Hepatocyte (in vitro differentiated cells): ENCODE results near the gene ITFG1.

Experiments
- EZH2 ChIP-seq: fragments of 200-600 bp; sonication (generic); IDR thresholded peaks from 2 replicates; pipeline ENCODE4 v1.6.1; 2016; ENCODE audit warnings: antibody characterized with exemption, mild to moderate bottlenecking, borderline replicate concordance
- EZH2phosphoT487 ChIP-seq: fragments of 200-600 bp; sonication (generic); IDR thresholded peaks from one replicate; pipeline ENCODE4 v1.6.1; 2018; ENCODE audit warnings: antibody characterized with exemption, mild to moderate bottlenecking, low read depth, moderate library complexity; ENCODE audit not compliant: unreplicated experiment, severe bottlenecking
- TF ChIP-seq, protein P1 (sequence below): fragments of 200-600 bp; sonication (generic); IDR thresholded peaks from 2 replicates; pipeline ENCODE4 v1.5.1; 2016; ENCODE audit warnings: antibody characterized with exemption, mild to moderate bottlenecking; ENCODE audit not compliant: poor library complexity

DNA sequence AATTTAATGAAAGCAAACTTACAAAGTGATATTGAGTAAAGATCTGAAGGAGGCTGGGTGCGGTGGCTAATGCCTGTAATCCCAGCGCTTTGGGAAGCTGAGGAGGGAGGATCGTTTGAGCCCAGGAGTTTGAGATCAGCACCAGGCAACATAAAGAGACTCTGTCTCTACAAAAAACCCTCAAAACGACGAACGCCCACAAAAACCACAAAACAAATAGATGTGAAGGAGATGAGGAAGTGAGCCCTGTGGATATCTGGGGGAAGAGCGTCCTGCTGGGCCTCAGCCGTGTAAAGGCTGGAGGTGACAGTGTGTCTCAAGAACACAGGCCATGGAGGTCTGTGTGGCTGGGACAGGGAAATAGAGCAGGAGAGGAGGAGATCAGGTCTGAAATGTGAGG, 68.8 kb downstream of the ITFG1 start:
- TF ChIP-seq, protein P1, sequence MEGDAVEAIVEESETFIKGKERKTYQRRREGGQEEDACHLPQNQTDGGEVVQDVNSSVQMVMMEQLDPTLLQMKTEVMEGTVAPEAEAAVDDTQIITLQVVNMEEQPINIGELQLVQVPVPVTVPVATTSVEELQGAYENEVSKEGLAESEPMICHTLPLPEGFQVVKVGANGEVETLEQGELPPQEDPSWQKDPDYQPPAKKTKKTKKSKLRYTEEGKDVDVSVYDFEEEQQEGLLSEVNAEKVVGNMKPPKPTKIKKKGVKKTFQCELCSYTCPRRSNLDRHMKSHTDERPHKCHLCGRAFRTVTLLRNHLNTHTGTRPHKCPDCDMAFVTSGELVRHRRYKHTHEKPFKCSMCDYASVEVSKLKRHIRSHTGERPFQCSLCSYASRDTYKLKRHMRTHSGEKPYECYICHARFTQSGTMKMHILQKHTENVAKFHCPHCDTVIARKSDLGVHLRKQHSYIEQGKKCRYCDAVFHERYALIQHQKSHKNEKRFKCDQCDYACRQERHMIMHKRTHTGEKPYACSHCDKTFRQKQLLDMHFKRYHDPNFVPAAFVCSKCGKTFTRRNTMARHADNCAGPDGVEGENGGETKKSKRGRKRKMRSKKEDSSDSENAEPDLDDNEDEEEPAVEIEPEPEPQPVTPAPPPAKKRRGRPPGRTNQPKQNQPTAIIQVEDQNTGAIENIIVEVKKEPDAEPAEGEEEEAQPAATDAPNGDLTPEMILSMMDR: no peak
- TF ChIP-seq EZH2: no peak
- TF ChIP-seq EZH2phosphoT487: no peak
